Measurements from ENCODE around the gene NCKIPSD.
"Not testable (repeated sequence)": the region's sequence is repeated elsewhere in the genome, so short reads cannot be mapped to it uniquely, and the experiment has no call there.

NCKIPSD gene

DNA sequence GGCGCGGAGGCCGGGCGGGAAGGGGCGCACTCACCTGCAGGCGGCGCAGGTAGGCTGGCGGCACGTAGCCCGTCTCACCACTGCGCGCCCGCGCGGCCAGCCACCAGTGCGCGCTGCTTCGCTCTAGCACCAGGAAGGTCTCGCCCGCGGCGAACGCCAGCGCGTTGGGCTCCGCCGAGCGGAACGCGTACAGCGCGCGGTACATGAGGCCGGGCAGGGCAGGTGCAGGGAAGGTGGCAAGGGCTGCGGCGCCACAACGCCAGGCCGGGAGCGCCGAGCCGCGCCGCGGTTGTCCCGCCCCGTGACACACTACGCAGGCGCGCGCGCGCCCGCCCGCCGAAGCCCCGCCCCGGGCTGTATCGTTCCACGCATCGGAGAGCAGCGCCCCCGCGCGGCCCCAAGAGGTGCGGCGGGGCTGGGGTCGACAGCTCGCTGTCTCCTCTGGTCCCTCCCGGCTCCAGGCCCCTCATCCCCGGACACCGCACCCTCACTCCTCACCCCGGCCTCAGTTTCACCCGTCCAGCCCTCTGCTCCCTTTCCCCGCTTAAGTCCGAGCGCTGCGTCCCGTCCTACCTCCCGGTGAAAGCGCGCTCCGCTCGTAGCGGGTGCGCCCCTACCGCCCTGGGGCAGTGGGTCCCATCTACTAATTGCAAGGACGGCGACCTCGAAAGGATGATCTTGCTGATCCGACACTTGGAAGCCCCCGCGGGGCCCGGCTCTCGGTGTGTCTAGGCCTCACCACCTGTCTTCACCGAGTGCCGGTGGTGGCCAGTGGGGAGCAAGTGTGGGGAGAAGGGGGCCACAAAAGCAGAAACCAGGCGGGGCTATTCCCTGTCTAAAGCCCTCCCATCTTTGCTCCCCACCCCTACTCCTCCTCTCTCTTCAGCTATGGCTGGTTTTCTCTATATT is at the start of gene NCKIPSD:
Gene NCKIPSD (minus strand): TSS at position 313 of the 909 bp plus-strand sequence. CDS start 108 bp downstream, at position 205.
- no peak for TF ChIP-seq ZNF274 (IDR thresholded peaks at IDR 0.05; ENCODE audit: low read depth, low read length)
- H3K4me3 ChIP-seq (ENCODE audit: low read length) = peak within 1 kb of the TSS; percentile 77

GRCh38 chr3:48735075-48735767 is 49.5 kb upstream of the NCKIPSD start:
- not testable (repeated sequence) for H3K4me3 ChIP-seq (ENCODE audit: low read length)

DNA sequence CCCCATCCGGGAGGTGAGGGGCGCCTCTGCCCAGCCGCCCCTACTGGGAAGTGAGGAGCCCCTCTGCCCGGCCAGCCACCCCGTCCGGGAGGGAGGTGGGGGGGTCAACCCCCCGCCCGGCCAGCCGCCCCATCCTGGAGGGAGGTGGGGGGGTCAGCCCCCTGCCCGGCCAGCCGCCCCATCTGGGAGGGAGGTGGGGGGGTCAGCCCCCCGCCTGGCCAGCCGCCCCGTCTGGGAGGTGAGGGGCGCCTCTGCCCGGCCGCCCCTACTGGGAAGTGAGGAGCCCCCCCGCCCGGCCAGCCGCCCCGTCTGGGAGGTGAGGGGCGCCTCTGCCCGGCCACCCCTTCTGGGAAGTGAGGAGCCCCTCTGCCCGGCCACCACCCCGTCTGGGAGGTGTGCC is 48.8 kb upstream of the NCKIPSD start:
- not testable (repeated sequence) for H3K4me3 ChIP-seq (ENCODE audit: low read length)

- H3K4me3 ChIP-seq (ENCODE audit: low read length) = not testable (repeated sequence)
Measured at GRCh38 chr3:48733752-48734518, 48.2 kb upstream of the NCKIPSD start.

- TF ChIP-seq ZNF274 (IDR thresholded peaks at IDR 0.05; ENCODE audit: low read depth, low read length) = no peak
- no peak overlapping the region for H3K4me3 ChIP-seq (ENCODE audit: low read length)
Measured at GRCh38 chr3:48727511-48727910, 41.8 kb upstream of the NCKIPSD start.

GRCh38 chr3:48725185-48725855 is 39.6 kb upstream of the NCKIPSD start:
- H3K4me3 ChIP-seq (ENCODE audit: low read length) = not testable (repeated sequence)

GRCh38 chr3:48723725-48724124 is 38.0 kb upstream of the NCKIPSD start:
- no peak for TF ChIP-seq ZNF274 (IDR thresholded peaks at IDR 0.05; ENCODE audit: low read depth, low read length)
- no peak overlapping the region for H3K4me3 ChIP-seq (ENCODE audit: low read length)

- H3K4me3 ChIP-seq (ENCODE audit: low read length) = not testable (repeated sequence)
Measured at GRCh38 chr3:48723293-48723692, 37.6 kb upstream of the NCKIPSD start.

DNA sequence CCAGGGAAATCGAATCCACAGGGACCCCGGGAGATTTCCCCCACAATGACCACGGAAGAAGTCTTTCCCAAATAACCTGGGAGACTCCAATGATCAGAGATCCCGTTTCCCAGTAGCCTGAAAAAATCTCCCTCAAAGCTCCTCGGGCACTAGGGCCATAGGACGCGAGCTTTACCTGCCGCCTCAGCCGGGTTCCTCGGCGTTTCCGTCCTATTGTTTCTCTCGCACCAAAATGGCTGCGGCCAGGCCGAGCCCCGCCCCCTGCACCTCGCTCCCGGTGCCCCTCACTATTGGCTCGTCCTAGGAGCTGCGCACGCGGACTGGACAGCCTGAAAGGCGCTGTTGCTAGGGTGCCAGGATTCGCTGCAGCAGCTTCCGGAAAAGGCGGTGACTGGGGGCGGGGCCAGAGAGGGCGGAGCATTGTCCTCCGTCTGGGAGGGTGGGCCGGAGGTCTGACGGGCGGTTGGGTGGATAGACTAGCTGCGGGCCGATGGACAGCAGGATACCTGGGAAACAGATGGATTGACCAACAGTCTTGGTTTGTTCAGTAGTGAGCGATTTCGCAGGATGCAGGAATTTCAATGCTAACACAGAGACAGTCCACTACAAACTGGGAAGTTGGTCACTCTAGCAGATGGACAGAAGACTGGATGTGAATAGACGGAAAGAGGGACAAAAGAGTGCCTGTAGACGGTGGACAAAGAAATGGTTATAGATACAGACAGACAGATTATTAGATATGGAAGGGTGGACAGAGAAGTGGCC is 31.4 kb upstream of the NCKIPSD start, which contains the start of gene IP6K2:
Gene IP6K2 (minus strand): TSS at position 240 of the 765 bp plus-strand sequence. CDS start 21,930 bp downstream, outside the sequence.
- TF ChIP-seq ZNF274 (IDR thresholded peaks at IDR 0.05; ENCODE audit: low read depth, low read length) = no peak
- peak within 1 kb of the TSS; percentile 80 for H3K4me3 ChIP-seq (ENCODE audit: low read length)

- TF ChIP-seq ZNF274 (IDR thresholded peaks at IDR 0.05; ENCODE audit: low read depth, low read length) = no peak
- peak overlapping the region; percentile 80 for H3K4me3 ChIP-seq (ENCODE audit: low read length)
Measured at GRCh38 chr3:48716508-48716981, 30.8 kb upstream of the NCKIPSD start.

GRCh38 chr3:48715174-48715800 is 29.6 kb upstream of the NCKIPSD start:
- TF ChIP-seq ZNF274 (IDR thresholded peaks at IDR 0.05; ENCODE audit: low read depth, low read length) = no peak
- peak overlapping the region; percentile 80 for H3K4me3 ChIP-seq (ENCODE audit: low read length)

GRCh38 chr3:48711727-48712126 is 26.0 kb upstream of the NCKIPSD start:
- TF ChIP-seq ZNF274 (IDR thresholded peaks at IDR 0.05; ENCODE audit: low read depth, low read length) = no peak
- no peak overlapping the region for H3K4me3 ChIP-seq (ENCODE audit: low read length)

DNA sequence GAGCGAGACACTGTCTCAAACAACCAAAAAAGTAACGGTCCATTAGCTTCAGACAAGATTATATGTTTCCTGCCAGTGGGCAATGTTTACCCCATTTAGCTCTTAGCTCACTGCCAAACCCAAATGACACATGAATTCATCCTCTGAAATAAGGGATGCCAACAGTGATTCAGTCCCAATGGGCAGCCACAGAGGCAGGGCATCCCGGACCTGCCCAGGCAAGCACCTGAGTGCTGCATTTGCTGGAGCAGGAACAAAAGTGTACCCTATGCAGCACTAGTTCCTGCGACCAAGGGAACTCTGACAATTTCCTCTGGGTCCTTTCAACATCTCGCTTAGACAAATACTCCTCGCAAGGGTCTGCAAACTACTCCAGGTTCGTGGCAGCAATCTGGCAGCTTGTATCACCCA is 23.3 kb upstream of the NCKIPSD start:
- H3K4me3 ChIP-seq (ENCODE audit: low read length) = no peak overlapping the region
- TF ChIP-seq ZNF274 (IDR thresholded peaks at IDR 0.05; ENCODE audit: low read depth, low read length) = no peak

Measured in GM08714 (cell line).